Kidney (tissue), 14 donors: ENCODE data around the gene SRRM2. TPM values are rescaled to one million over a fixed set of nuclear protein-coding genes. Genes with fewer than 3 reads are reported as not detected.

Source experiments
- DNase-seq, 5 donors: peaks; one replicate each; pipeline ENCODE4 v3.0.0-alpha.2; 2013 to 2020
- FAIRE-seq: peaks from 2 replicates; lab custom pipeline; 2012; peaks lifted over from hg19 to GRCh38; lab: Jason Lieb, UNC
- H3K27ac ChIP-seq, 2 donors: one replicate each; pipeline ENCODE4 v1.7.0; 2013; ENCODE audit warnings: low read depth in 2 of 2, low read length in 2 of 2, inconsistent platforms in 1 of 2
- H3K27me3 ChIP-seq: one replicate; pipeline ENCODE4 v1.7.1; 2013; ENCODE audit warnings: low read length, inconsistent platforms; ENCODE audit not compliant: control insufficient read depth, insufficient read depth
- H3K36me3 ChIP-seq, 3 donors: one replicate each; pipeline versions ENCODE4 v1.7.0 to v1.7.1; 2013; ENCODE audit warnings: low read length in 3 of 3, control low read depth in 1 of 3, inconsistent platforms in 1 of 3; ENCODE audit not compliant: insufficient read depth in 3 of 3, control insufficient read depth in 2 of 3
- H3K4me1 ChIP-seq, 3 donors: one replicate each; pipeline versions ENCODE4 v1.7.0 to v1.7.1; 2013; ENCODE audit warnings: low read length in 3 of 3, inconsistent platforms in 1 of 3, low read depth in 1 of 3; ENCODE audit not compliant: control insufficient read depth in 2 of 3, insufficient read depth in 2 of 3
- H3K4me3 ChIP-seq, 3 donors: one replicate each; pipeline versions ENCODE4 v1.7.0 to v1.8.1; 2013; ENCODE audit warnings: low read length in 3 of 3, control low read depth in 1 of 3, inconsistent platforms in 1 of 3
- H3K9ac ChIP-seq, 3 donors: one replicate each; pipeline versions ENCODE4 v1.7.0 to v1.7.1; 2013; ENCODE audit warnings: low read length in 3 of 3, control low read depth in 1 of 3, inconsistent platforms in 1 of 3
- H3K9me3 ChIP-seq, 3 donors: one replicate each; pipeline versions ENCODE4 v1.7.0 to v1.7.1; 2013; ENCODE audit warnings: low read length in 3 of 3, control low read depth in 1 of 3, inconsistent platforms in 1 of 3; ENCODE audit not compliant: control insufficient read depth in 2 of 3, insufficient read depth in 1 of 3
- intact Hi-C: fragments of 100-400 bp; cut with DNase I; formaldehyde crosslinking; loops from one replicate; pipeline ENCODE4 v1.11.1; 2022
- polyA plus RNA-seq: library from polyadenylated mRNA; stranded (reverse); fragments of 350-450 nt; fragmentation: Illumina TruSeq; extraction: RNeasy Lipid Tissue Mini Kit (QIAGEN cat#74804); gene quantifications from one replicate; pipeline ENCODE4 v1.2.3, GENCODE V29; 2014; ENCODE audit warnings: low read depth, low replicate concordance; ENCODE audit not compliant: insufficient read depth
- total RNA-seq: library from RNA; stranded (reverse); fragmentation: NEBNext Ultra II Directional; extraction: Animal tissue kit (Norgen Biotek cat#: 25700); gene quantifications from one replicate; pipeline ENCODE4 v1.2.1, GENCODE V29; 2021
- TF ChIP-seq, protein P1 (sequence below): IDR thresholded peaks from 3 replicates; pipeline ENCODE4 v1.5.1; 2012; ENCODE audit warnings: mild to moderate bottlenecking, moderate library complexity, borderline replicate concordance; ENCODE audit not compliant: insufficient read depth; ENCODE audit errors: extremely low read depth
- donor health status: control.
- donor health status: control.
- donor health status: control.
- donor health status: control.
- donor health status: control.
- donor health status: DM: yes; HTN: yes; CAD: no.
- donor health status: Normal renal cell carcinoma (clear cell type).

SRRM2 gene
- total and polyA plus RNA-seq, 2 donors from 2014 or later = 386 to 621 TPM

DNA sequence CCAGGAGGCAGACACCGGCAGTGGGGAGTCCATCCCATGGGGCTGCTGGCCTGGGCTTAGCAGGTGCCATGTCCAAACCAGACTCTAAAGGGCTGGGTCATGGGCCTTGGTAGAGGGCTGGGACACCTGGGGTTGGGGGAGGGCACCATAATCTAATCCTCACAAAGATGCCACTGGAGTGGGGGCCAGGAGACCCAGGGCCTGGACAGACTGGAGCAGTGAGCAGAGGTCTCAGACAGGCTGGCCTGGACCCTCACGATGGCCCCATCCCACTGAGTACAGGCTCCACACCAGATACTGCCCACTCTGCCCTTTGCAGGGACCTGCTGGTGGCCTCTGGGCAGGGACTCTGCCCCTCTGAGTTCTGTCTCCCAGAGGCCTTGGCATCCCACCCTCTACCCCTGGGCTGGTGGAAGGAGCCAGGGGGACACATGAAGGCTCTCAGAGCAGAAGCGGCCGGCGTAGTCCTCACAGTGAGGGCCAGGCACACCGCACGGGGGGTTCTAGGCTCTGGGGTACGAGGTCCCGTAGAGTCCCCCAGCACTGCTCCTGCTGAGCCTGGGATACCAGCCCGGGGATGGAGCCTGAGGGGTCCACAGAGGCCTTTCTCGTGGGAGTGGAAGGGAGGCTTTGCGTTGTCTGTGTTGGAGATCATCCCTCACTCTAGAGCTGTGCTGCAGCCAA is 10.0 kb upstream of the SRRM2 start:
- TF ChIP-seq, protein P1, sequence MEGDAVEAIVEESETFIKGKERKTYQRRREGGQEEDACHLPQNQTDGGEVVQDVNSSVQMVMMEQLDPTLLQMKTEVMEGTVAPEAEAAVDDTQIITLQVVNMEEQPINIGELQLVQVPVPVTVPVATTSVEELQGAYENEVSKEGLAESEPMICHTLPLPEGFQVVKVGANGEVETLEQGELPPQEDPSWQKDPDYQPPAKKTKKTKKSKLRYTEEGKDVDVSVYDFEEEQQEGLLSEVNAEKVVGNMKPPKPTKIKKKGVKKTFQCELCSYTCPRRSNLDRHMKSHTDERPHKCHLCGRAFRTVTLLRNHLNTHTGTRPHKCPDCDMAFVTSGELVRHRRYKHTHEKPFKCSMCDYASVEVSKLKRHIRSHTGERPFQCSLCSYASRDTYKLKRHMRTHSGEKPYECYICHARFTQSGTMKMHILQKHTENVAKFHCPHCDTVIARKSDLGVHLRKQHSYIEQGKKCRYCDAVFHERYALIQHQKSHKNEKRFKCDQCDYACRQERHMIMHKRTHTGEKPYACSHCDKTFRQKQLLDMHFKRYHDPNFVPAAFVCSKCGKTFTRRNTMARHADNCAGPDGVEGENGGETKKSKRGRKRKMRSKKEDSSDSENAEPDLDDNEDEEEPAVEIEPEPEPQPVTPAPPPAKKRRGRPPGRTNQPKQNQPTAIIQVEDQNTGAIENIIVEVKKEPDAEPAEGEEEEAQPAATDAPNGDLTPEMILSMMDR = no peak
- FAIRE-seq = no peak
- intact Hi-C loops = no loop called here
- H3K4me1 ChIP-seq = no peaks in the 10 kb centered on the region
- DNase-seq = peak in 1 of 5 donors; percentile 59
- H3K36me3 ChIP-seq = no peaks in the 10 kb centered on the region
- no peaks in the 10 kb centered on the region for H3K9me3 ChIP-seq
- H3K27me3 ChIP-seq = no peaks in the 10 kb centered on the region
- H3K27ac ChIP-seq = no peak overlapping the region
- no peak overlapping the region for H3K9ac ChIP-seq
- no peak overlapping the region for H3K4me3 ChIP-seq

DNA sequence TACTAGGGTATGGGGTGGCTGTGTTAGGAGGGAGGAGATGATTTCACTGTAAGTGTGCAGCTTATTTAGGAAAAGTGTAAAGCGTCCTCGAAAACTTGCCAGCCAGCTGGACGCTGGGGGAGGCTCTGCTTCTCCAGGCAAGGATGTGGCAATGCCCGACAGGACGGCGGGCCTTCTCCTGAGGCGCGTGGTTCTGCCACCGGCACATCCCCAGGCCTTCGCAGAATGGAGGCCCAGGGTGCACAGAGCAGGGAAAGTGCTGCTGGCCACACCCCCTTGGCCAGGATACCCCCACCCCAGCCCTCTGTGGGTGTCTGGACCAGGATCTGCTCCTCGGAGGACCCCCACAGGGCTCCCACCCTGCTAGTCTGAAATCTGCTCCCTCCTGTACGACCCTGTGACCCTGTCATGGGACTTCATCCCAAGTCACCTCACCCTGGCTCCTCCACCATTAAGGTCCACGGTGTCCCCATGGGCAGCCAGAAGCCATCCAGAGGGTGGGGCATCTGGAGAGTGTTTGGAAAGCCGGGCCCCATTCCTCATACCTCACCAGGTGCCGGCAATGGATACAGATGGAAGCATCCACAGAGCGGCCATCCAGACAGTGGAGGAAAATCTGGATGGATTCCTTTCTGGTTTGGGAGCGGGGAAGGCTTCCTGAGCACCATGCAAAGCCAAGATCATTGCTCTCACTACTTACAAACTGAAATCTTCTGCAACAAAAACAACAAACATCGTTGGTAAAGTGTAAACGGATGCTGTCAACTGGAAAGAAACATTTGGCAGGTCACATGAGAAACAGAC is 9.2 kb upstream of the SRRM2 start:
- TF ChIP-seq, protein P1 = no peak
- peak in 1 of 5 donors; percentile 66 for DNase-seq
- Histone ChIP-seq H3K9me3 (no peaks in the 10 kb centered on the region), H3K27ac (no peak overlapping the region), H3K4me1 (no peaks in the 10 kb centered on the region), H3K9ac (no peak overlapping the region), H3K36me3 (no peaks in the 10 kb centered on the region), H3K27me3 (no peaks in the 10 kb centered on the region), H3K4me3 (no peak overlapping the region)
- intact Hi-C loops = no loop called here
- FAIRE-seq = no peak

DNA sequence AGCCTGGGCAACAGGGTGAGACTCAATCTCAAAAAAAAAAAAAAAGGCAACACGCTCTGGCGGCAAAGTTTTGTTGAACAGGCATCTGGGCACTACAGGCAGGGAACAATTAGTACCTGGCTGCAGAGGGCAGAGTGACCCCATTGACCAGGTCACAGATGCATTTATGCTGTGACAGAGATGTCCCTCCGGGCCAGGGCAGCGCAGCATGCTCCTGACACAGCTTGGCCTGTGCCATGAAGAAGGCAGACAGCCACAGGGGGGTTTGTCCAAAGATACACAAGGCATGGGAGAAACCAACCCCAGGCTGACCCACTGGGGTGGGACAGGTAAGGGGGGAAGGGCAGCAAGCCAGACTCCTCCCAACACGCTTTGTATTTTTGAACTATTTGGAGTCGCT is 7.7 kb upstream of the SRRM2 start:
- no peaks in the 10 kb centered on the region for H3K4me1 ChIP-seq
- DNase-seq (peak in 1 of 5 donors; percentile 56), FAIRE-seq (no peak)
- TF ChIP-seq, protein P1 = no peak
- H3K27me3 ChIP-seq = no peaks in the 10 kb centered on the region
- H3K9ac ChIP-seq = no peak overlapping the region
- no peak overlapping the region for H3K4me3 ChIP-seq
- H3K9me3 ChIP-seq = no peaks in the 10 kb centered on the region
- no peak overlapping the region for H3K27ac ChIP-seq
- no peaks in the 10 kb centered on the region for H3K36me3 ChIP-seq
- intact Hi-C loops = no loop called here
